Measurements from ENCODE around the gene BUD31. TPM values are rescaled to one million over a fixed set of nuclear protein-coding genes. Genes with fewer than 3 reads are reported as not detected.

The BUD31 gene
- total and polyA plus RNA-seq, 2 of the 13 experiments (the other 11 are each of a cell fraction or from before 2014, with no cell fraction given), result 35.1 to 79.1 TPM

DNA sequence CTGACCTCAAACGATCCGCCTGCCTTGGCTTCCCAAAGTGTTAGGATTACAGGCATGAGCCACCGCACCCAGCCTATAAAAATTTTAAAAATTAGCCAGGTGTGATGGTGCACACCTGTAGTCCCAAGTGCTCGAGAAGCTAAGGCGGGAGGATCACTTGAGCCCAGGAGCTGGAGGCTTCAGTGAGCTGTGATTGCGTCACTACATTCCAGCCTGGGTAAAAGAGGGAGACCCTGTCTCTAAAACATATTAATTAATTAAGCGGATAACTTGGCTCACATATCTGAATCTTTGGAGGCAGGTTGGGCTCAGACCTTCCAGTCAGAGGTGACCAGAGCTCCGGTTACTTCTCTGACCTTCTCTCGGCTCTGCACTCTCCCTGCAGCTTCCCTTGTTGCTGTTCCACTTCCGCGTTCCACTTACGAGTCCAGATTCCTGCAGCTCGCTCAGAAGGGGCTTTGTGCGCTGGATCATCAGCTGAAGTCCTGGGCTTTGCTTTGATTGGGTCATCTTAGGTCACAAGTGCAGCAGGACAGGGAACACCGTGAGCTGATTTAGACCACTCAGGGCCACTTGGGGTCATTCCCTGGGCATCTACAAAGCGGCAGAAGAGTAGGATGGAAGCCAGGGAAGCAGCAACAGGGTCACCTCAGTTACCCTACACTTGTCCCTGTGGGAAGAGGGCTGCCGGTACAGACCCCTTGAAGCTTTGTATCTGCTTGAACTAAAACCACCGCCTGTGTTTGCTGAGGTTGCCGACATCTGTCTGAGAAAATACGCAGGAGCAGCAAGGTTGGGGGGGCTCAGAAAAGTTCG is 36.3 kb upstream of the BUD31 start (continued):
- TF ChIP-seq, protein P1, sequence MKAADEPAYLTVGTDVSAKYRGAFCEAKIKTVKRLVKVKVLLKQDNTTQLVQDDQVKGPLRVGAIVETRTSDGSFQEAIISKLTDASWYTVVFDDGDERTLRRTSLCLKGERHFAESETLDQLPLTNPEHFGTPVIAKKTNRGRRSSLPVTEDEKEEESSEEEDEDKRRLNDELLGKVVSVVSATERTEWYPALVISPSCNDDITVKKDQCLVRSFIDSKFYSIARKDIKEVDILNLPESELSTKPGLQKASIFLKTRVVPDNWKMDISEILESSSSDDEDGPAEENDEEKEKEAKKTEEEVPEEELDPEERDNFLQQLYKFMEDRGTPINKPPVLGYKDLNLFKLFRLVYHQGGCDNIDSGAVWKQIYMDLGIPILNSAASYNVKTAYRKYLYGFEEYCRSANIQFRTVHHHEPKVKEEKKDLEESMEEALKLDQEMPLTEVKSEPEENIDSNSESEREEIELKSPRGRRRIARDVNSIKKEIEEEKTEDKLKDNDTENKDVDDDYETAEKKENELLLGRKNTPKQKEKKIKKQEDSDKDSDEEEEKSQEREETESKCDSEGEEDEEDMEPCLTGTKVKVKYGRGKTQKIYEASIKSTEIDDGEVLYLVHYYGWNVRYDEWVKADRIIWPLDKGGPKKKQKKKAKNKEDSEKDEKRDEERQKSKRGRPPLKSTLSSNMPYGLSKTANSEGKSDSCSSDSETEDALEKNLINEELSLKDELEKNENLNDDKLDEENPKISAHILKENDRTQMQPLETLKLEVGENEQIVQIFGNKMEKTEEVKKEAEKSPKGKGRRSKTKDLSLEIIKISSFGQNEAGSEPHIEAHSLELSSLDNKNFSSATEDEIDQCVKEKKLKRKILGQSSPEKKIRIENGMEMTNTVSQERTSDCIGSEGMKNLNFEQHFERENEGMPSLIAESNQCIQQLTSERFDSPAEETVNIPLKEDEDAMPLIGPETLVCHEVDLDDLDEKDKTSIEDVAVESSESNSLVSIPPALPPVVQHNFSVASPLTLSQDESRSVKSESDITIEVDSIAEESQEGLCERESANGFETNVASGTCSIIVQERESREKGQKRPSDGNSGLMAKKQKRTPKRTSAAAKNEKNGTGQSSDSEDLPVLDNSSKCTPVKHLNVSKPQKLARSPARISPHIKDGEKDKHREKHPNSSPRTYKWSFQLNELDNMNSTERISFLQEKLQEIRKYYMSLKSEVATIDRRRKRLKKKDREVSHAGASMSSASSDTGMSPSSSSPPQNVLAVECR (CRISPR knock-in tag; IDR thresholded peaks at IDR 0.05; ENCODE audit: borderline replicate concordance), result peak; percentile 91
- TF ChIP-seq GZF1 (CRISPR knock-in tag; IDR thresholded peaks at IDR 0.05), result no peak
- TF ChIP-seq RELA (CRISPR knock-in tag; IDR thresholded peaks at IDR 0.05), result no peak
- no peak for TF ChIP-seq NFE2 (CRISPR knock-in tag; IDR thresholded peaks at IDR 0.05)
- TF ChIP-seq, protein P2, sequence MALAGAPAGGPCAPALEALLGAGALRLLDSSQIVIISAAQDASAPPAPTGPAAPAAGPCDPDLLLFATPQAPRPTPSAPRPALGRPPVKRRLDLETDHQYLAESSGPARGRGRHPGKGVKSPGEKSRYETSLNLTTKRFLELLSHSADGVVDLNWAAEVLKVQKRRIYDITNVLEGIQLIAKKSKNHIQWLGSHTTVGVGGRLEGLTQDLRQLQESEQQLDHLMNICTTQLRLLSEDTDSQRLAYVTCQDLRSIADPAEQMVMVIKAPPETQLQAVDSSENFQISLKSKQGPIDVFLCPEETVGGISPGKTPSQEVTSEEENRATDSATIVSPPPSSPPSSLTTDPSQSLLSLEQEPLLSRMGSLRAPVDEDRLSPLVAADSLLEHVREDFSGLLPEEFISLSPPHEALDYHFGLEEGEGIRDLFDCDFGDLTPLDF (CRISPR knock-in tag; IDR thresholded peaks at IDR 0.05), result no peak
- peak; percentile 66; the same call in 1 of the 2 replicates for TF ChIP-seq DMAP1 (CRISPR knock-in tag; IDR thresholded peaks at IDR 0.05)
- no peak for TF ChIP-seq YEATS4 (CRISPR knock-in tag; IDR thresholded peaks at IDR 0.05; ENCODE audit: borderline replicate concordance)
- TF ChIP-seq, protein P3, sequence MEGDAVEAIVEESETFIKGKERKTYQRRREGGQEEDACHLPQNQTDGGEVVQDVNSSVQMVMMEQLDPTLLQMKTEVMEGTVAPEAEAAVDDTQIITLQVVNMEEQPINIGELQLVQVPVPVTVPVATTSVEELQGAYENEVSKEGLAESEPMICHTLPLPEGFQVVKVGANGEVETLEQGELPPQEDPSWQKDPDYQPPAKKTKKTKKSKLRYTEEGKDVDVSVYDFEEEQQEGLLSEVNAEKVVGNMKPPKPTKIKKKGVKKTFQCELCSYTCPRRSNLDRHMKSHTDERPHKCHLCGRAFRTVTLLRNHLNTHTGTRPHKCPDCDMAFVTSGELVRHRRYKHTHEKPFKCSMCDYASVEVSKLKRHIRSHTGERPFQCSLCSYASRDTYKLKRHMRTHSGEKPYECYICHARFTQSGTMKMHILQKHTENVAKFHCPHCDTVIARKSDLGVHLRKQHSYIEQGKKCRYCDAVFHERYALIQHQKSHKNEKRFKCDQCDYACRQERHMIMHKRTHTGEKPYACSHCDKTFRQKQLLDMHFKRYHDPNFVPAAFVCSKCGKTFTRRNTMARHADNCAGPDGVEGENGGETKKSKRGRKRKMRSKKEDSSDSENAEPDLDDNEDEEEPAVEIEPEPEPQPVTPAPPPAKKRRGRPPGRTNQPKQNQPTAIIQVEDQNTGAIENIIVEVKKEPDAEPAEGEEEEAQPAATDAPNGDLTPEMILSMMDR (CRISPR knock-in tag; IDR thresholded peaks at IDR 0.05), result 0 out of 2 replicates have a peak, but pooled peaks have one; percentile 13
- no peak for TF ChIP-seq SOX13 (IDR thresholded peaks at IDR 0.05)
- peak in 1 of 2 experiments; percentile 61; a peak in 2 of 4 replicates for TF ChIP-seq SOX13 (CRISPR knock-in tag; conservative IDR thresholded peaks at IDR 0.05 in 1 of 2, IDR thresholded peaks at IDR 0.05 in 1 of 2)
- TF ChIP-seq ZNF180 (CRISPR knock-in tag; IDR thresholded peaks at IDR 0.05; ENCODE audit: borderline replicate concordance, low read depth), result no peak
- TF ChIP-seq ZSCAN22 (CRISPR knock-in tag; IDR thresholded peaks at IDR 0.05), result no peak
- peak; percentile 99 for TF ChIP-seq GFI1 (CRISPR knock-in tag; IDR thresholded peaks at IDR 0.05; ENCODE audit: borderline replicate concordance)
- TF ChIP-seq ZNF124 (CRISPR knock-in tag; IDR thresholded peaks at IDR 0.05), result no peak; the same call in 1 of the 2 replicates
- TF ChIP-seq GATA4 (IDR thresholded peaks at IDR 0.05; ENCODE audit: borderline replicate concordance, low read depth), result no peak
- no peak for TF ChIP-seq NFRKB (IDR thresholded peaks at IDR 0.05)
- TF ChIP-seq CEBPB (IDR thresholded peaks at IDR 0.05; ENCODE audit: borderline replicate concordance, low read depth, low read length), result peak; percentile 80

Measured in HepG2 (cell line).